ENCODE data around the gene NAT14.
A peak's percentile ranks its signal among the peaks of the same experiment; 100 is the strongest.

NAT14 gene

DNA sequence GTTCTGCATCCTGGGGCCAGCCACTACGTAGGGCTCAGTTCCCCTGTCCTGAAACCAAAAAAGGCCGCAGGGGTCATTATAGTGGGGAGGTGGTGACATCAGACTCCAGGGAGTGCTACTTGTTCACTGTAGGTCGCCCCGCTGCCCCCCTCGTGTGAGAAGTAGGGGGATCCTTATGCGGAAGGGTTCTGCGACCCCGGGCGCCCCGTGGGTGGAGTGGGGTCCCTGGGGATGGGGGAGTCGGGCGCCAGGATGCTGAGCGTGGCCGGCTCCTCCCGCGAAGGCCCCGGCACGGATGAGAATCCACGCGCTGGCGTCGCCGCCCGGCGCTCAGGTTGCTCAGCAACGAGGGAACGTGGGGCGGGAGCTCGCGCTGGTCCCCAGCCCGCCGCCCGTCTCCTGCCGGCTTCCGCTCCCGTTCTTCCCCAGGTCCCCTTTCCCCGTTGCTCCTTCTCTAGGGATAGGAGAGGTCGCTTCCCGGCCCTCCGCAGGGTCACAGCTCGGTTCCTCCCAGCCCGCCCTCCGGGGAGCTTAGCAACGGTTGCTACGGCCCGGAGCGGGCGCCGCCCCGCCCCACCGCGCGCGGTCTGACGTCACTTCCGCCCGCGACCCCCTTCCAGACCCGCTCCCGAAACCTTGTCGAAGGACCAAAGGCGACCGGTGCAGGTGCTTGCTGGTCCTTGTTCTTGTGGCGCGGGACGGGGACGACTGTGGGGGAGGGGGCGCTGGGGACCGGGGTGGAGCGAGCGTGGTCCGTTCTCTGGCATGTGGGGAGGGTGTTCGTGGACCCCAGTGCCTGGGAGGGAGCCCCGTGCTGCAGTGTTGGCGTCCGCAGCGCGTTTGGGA is at the start of gene NAT14:
Gene NAT14, plus strand, starts transcription at position 596 of the 846 bp plus-strand sequence. CDS start 521 bp downstream, outside the sequence.
- Histone ChIP-seq H3K9me3 (ENCODE audit: insufficient read depth, low read length, severe bottlenecking) (no peaks in the 10 kb centered on the region), H3K4me1 (ENCODE audit: insufficient read depth, low read length) (peaks cover 37% of the 10 kb centered on the region), H2AFZ (ENCODE audit: low read depth, low read length) (peak within 1 kb of the TSS; percentile 91), H3K9ac (ENCODE audit: low read depth, low read length) (peak within 1 kb of the TSS; percentile 79), H3K4me3 (ENCODE audit: low read depth in 1 of 2, low read length in 2 of 2) (peak within 1 kb of the TSS; percentile 64 to 91), H4K20me1 (ENCODE audit: insufficient read depth, low read length) (peaks cover 7% of the 10 kb centered on the region; the same call in 1 of the 2 replicates), H3K79me2 (ENCODE audit: insufficient read depth, low read length) (peaks cover 19% of the 10 kb centered on the region), H3K36me3 (ENCODE audit: insufficient read depth, low read length) (peaks cover 23% of the 10 kb centered on the region), H3K4me2 (ENCODE audit: insufficient read depth, low read length) (peak within 1 kb of the TSS; percentile 98), H3K27me3 (ENCODE audit: insufficient read depth, low read length, poor library complexity) (no peaks in the 10 kb centered on the region), H3K27ac (ENCODE audit: low read length) (peak within 1 kb of the TSS; percentile 83)
- DNase-seq (peak; percentile 83), ATAC-seq (ENCODE audit: insufficient read depth, low read depth) (peak; percentile 84)
- no peak for TF ChIP-seq EZH2 (IDR thresholded peaks at IDR 0.05; ENCODE audit: borderline replicate concordance, low read depth, low read length, severe bottlenecking)
- TF ChIP-seq CTCF (IDR thresholded peaks at IDR 0.05; ENCODE audit: borderline replicate concordance, extremely low read depth, low read length, poor library complexity, severe bottlenecking) = no peak

DNA sequence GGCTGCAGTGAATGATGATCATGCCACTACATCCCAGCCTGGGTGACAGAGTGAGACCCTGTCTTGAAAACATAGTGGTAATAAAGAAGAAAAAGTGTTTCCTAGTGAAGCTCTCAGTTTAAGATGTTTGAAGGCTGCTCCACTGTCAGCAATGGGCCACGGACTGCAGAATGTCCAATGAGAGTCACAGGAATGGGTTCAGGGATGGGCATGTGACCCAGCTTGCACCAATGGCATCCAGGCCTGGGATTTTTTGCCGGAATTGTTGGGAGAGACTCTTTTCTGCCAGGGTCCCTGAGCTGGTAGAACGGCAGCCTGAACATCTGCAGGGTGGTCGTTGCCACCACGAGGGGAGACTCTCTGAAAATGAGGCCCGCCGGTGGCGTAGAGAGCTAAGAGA is 48.1 kb upstream of the NAT14 start:
- H3K27me3 ChIP-seq (ENCODE audit: insufficient read depth, low read length, poor library complexity) = peaks cover 6% of the 10 kb centered on the region
- peaks cover 12% of the 10 kb centered on the region for H4K20me1 ChIP-seq (ENCODE audit: insufficient read depth, low read length)

DNA sequence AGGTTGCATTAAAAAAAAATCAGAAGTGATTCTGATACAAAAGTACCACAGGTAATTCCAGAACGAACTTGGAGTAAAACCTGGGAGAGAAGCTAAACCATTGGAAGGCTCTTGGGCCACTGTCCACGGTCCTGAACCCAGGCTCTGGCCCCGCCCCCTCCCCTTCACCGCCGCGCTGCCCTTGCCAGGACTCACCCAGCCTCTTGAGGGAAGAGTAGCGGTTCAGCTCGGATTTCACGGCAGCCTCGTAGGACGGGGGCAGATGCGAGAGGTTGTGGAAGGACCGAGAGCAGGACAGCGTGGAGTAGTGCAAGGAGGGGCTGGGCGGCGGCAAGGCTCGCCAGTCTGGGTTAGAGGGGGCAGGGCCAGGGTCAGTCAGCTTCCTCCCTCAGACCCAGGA is 47.6 kb upstream of the NAT14 start:
- H4K20me1 ChIP-seq (ENCODE audit: insufficient read depth, low read length) = peaks cover 12% of the 10 kb centered on the region
- H3K9ac ChIP-seq (ENCODE audit: low read depth, low read length) = no peak overlapping the region
- H3K9me3 ChIP-seq (ENCODE audit: insufficient read depth, low read length, severe bottlenecking) = no peaks in the 10 kb centered on the region
- ATAC-seq (ENCODE audit: insufficient read depth, low read depth) (peak; percentile 79), DNase-seq (peak; percentile 54)
- H3K27ac ChIP-seq (ENCODE audit: low read length) = no peak overlapping the region
- TF ChIP-seq CTCF (IDR thresholded peaks at IDR 0.05; ENCODE audit: borderline replicate concordance, extremely low read depth, low read length, poor library complexity, severe bottlenecking) (no peak), EZH2 (IDR thresholded peaks at IDR 0.05; ENCODE audit: borderline replicate concordance, low read depth, low read length, severe bottlenecking) (no peak)
- no peak overlapping the region for H3K4me3 ChIP-seq (ENCODE audit: low read depth in 1 of 2, low read length in 2 of 2)
- no peaks in the 10 kb centered on the region for H3K79me2 ChIP-seq (ENCODE audit: insufficient read depth, low read length)
- no peak overlapping the region for H2AFZ ChIP-seq (ENCODE audit: low read depth, low read length)
- H3K4me1 ChIP-seq (ENCODE audit: insufficient read depth, low read length) = no peaks in the 10 kb centered on the region
- no peaks in the 10 kb centered on the region for H3K36me3 ChIP-seq (ENCODE audit: insufficient read depth, low read length)
- H3K27me3 ChIP-seq (ENCODE audit: insufficient read depth, low read length, poor library complexity) = peaks cover 9% of the 10 kb centered on the region
- H3K4me2 ChIP-seq (ENCODE audit: insufficient read depth, low read length) = no peak overlapping the region

More for the DNA sequence above, 48.1 kb upstream of the NAT14 start:
- Histone ChIP-seq H3K79me2 (ENCODE audit: insufficient read depth, low read length) (no peaks in the 10 kb centered on the region), H3K27ac (ENCODE audit: low read length) (no peak overlapping the region), H3K9me3 (ENCODE audit: insufficient read depth, low read length, severe bottlenecking) (no peaks in the 10 kb centered on the region), H3K4me3 (ENCODE audit: low read depth in 1 of 2, low read length in 2 of 2) (no peak overlapping the region), H3K4me2 (ENCODE audit: insufficient read depth, low read length) (no peak overlapping the region), H3K4me1 (ENCODE audit: insufficient read depth, low read length) (no peaks in the 10 kb centered on the region), H2AFZ (ENCODE audit: low read depth, low read length) (no peak overlapping the region), H3K9ac (ENCODE audit: low read depth, low read length) (no peak overlapping the region), H3K36me3 (ENCODE audit: insufficient read depth, low read length) (no peaks in the 10 kb centered on the region)
- DNase-seq (no peak), ATAC-seq (ENCODE audit: insufficient read depth, low read depth) (no peak)
- TF ChIP-seq EZH2 (IDR thresholded peaks at IDR 0.05; ENCODE audit: borderline replicate concordance, low read depth, low read length, severe bottlenecking) (no peak), CTCF (IDR thresholded peaks at IDR 0.05; ENCODE audit: borderline replicate concordance, extremely low read depth, low read length, poor library complexity, severe bottlenecking) (no peak)
